ENCODE data around the gene ERAP2. TPM values are rescaled to one million over a fixed set of nuclear protein-coding genes. Genes with fewer than 3 reads are reported as not detected.

ERAP2 gene
- total and polyA plus RNA-seq, 11 donors, result 0.99 to 30.5 (median 7.0) TPM

DNA sequence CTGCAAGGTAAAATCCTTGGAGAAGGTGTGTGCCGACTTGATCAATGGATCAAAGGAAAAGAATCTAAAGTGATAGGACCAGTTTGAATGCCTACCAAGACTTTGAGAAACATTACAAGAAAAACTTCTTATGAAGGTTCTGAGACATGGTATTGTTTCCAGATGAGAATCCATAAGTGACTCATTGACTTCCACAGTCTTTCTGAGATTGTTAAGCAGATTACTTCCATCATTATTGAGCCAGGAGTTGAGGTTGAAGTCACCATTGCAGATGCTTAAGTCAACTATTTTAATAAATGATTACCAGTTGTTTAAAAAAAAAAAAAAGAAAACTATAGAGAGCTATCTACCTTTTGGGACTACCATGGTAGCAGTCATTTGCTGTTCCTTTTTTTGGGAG, 66.6 kb downstream of the ERAP2 start:
- Histone ChIP-seq H3K4me1 (peaks cover 0 to 46% (median 23%) of the 10 kb centered on the region in 12 donors), H3K27ac (no peak overlapping the region), H3K36me3 (no peaks in the 10 kb centered on the region), H3K9me3 (no peaks in the 10 kb centered on the region), H3K27me3 (no peaks in the 10 kb centered on the region), H3K4me3 (no peak overlapping the region)
- 94 to 100% (median 99%) methylated on average over 1 of the region's 1 CpG for WGBS, 4 donors
- no peak for TF ChIP-seq POLR2A (IDR thresholded peaks at IDR 0.05)
- TF ChIP-seq, protein P1, sequence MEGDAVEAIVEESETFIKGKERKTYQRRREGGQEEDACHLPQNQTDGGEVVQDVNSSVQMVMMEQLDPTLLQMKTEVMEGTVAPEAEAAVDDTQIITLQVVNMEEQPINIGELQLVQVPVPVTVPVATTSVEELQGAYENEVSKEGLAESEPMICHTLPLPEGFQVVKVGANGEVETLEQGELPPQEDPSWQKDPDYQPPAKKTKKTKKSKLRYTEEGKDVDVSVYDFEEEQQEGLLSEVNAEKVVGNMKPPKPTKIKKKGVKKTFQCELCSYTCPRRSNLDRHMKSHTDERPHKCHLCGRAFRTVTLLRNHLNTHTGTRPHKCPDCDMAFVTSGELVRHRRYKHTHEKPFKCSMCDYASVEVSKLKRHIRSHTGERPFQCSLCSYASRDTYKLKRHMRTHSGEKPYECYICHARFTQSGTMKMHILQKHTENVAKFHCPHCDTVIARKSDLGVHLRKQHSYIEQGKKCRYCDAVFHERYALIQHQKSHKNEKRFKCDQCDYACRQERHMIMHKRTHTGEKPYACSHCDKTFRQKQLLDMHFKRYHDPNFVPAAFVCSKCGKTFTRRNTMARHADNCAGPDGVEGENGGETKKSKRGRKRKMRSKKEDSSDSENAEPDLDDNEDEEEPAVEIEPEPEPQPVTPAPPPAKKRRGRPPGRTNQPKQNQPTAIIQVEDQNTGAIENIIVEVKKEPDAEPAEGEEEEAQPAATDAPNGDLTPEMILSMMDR (IDR thresholded peaks at IDR 0.05), result no peak
- intact Hi-C loops (cut with DNase I), result no loop called here
- ATAC-seq, result no peak
- DNase-seq, result no peak

DNA sequence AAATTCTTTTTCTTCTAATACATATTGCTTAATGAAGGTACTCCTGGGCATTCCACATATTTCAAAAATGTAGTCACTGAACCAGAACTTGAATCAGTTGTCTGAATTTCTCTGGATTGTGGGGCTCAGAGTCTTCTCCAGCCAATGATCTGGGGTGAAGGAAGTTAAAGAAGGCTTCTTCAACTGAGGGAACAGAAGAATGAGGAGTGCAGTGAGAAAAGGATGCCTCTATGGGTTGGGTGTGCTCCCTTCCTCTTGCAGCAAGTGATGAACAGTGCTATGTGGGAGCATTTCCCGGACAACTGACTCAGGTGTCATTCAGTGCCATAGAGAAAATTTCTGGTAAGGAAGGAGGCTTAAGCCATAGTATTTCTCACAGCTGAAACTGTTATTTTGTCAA, 67.5 kb downstream of the ERAP2 start:
- DNase-seq (no peak), ATAC-seq (no peak)
- Histone ChIP-seq H3K27ac (no peak overlapping the region), H3K27me3 (no peaks in the 10 kb centered on the region), H3K4me3 (no peak overlapping the region), H3K9me3 (no peaks in the 10 kb centered on the region), H3K36me3 (no peaks in the 10 kb centered on the region), H3K4me1 (peaks cover 0 to 37% (median 14%) of the 10 kb centered on the region in 12 donors)
- WGBS, 4 donors, result 79 to 96% (median 82%) methylated on average over 1 of the region's 1 CpG
- intact Hi-C loops (cut with DNase I), result no loop called here
- TF ChIP-seq, protein P1 (IDR thresholded peaks at IDR 0.05), result no peak
- no peak for TF ChIP-seq POLR2A (IDR thresholded peaks at IDR 0.05)

GRCh38 chr5:96945144-96945897, 69.0 kb downstream of the ERAP2 start:
- ATAC-seq (no peak), DNase-seq (no peak)
- Histone ChIP-seq H3K4me1 (peaks cover 0 to 22% (median 5%) of the 10 kb centered on the region in 12 donors), H3K9me3 (no peaks in the 10 kb centered on the region), H3K36me3 (no peaks in the 10 kb centered on the region), H3K27ac (no peak overlapping the region), H3K27me3 (no peaks in the 10 kb centered on the region), H3K4me3 (no peak overlapping the region)
- 51 to 93% (median 79%) methylated on average over 5 of the region's 5 CpGs for WGBS, 4 donors
- intact Hi-C loops (cut with DNase I), result no loop called here
- no peak for TF ChIP-seq POLR2A (IDR thresholded peaks at IDR 0.05)
- TF ChIP-seq, protein P1 (IDR thresholded peaks at IDR 0.05), result no peak

- TF ChIP-seq POLR2A (IDR thresholded peaks at IDR 0.05), result no peak
- TF ChIP-seq, protein P1 (IDR thresholded peaks at IDR 0.05), result no peak
- Histone ChIP-seq H3K4me3 (no peak overlapping the region), H3K27ac (no peak overlapping the region), H3K4me1 (peaks cover 0 to 22% (median 0%) of the 10 kb centered on the region in 12 donors), H3K36me3 (no peaks in the 10 kb centered on the region), H3K27me3 (no peaks in the 10 kb centered on the region), H3K9me3 (no peaks in the 10 kb centered on the region)
- 84 to 92% (median 89%) methylated on average over 3 of the region's 3 CpGs for WGBS, 4 donors
- intact Hi-C loops (cut with DNase I), result no loop called here
- ATAC-seq (no peak), DNase-seq (no peak)
These were observed 70.1 kb downstream of the ERAP2 start for GRCh38 chr5:96946381-96946780.

Measured in heart left ventricle (tissue), 16 donors.